Panc1 (cell line): ENCODE measurements around the gene SEC63. TPM values are rescaled to one million over a fixed set of nuclear protein-coding genes. Genes with fewer than 3 reads are reported as not detected.
"Not testable (repeated sequence)": the region's sequence is repeated elsewhere in the genome, so short reads cannot be mapped to it uniquely, and the experiment has no call there.

Source experiments
- ATAC-seq: fragments of 200-7000 bp; cut with Tn5 transposase; 2 replicates; pipeline ENCODE4 v1.9.1; 2020; ENCODE audit warnings: mild to moderate bottlenecking, moderate library complexity
- BruUV-seq: library from RNA; stranded (reverse); fragments of 400-500 nt; replicated peaks from 2 replicates; lab custom pipeline; 2021; lab: Mats Ljungman, UMichigan
- CTCF ChIA-PET: fragments of 300-600 bp; sonication (Branson Sonifier 250); formaldehyde crosslinking; loops from one replicate; lab custom pipeline; 2022; ENCODE audit warnings: antibody characterized with exemption; lab: Charles Lee
- POLR2A ChIA-PET: fragments of 300-600 bp; sonication (Branson Sonifier 250); formaldehyde crosslinking; loops from one replicate; lab custom pipeline; 2022; ENCODE audit warnings: antibody characterized with exemption; lab: Charles Lee
- DNase-seq: peaks from one replicate; pipeline ENCODE4 v3.0.0-alpha.2; 2010; ENCODE audit warnings: low read depth, low spot score
- H3K27ac ChIP-seq: 2 replicates; pipeline ENCODE4 v1.5.1; 2011; ENCODE audit warnings: mild to moderate bottlenecking, low read length, inconsistent platforms
- H3K27me3 ChIP-seq: fragments of 200-500 bp; sonication (Bioruptor generic); 2 replicates; pipeline ENCODE4 v1.6.0; 2014; ENCODE audit warnings: low read length, inconsistent platforms; ENCODE audit not compliant: control insufficient read depth, insufficient read depth
- H3K36me3 ChIP-seq: fragments of 200-500 bp; sonication (Bioruptor generic); 2 replicates; pipeline ENCODE4 v1.5.1; 2014; ENCODE audit warnings: inconsistent platforms, mild to moderate bottlenecking, low read length, moderate library complexity; ENCODE audit not compliant: control insufficient read depth, insufficient read depth
- H3K4me1 ChIP-seq: 2 replicates; pipeline ENCODE4 v1.5.1; 2011; ENCODE audit warnings: inconsistent platforms, mild to moderate bottlenecking, low read length, moderate library complexity; ENCODE audit not compliant: control insufficient read depth, insufficient read depth
- H3K4me3 ChIP-seq, 2 experiments: 2 replicates each; pipeline ENCODE4 v1.5.1; 2011 to 2012; ENCODE audit warnings: low read depth in 2 of 2, low read length in 2 of 2, mild to moderate bottlenecking in 2 of 2, inconsistent platforms in 1 of 2, moderate library complexity in 1 of 2
- H3K9me3 ChIP-seq: fragments of 200-500 bp; sonication (Bioruptor generic); 2 replicates; pipeline ENCODE4 v1.5.1; 2014; ENCODE audit warnings: low read depth, mild to moderate bottlenecking, inconsistent platforms, low read length, moderate library complexity; ENCODE audit not compliant: control insufficient read depth, insufficient read depth
- CTCF ChIP-seq: fragments of 450-650 bp; IDR thresholded peaks from 2 replicates; pipeline ENCODE4 v1.5.1; 2017; ENCODE audit warnings: mild to moderate bottlenecking
- POLR2AphosphoS5 ChIP-seq: IDR thresholded peaks from 2 replicates; pipeline ENCODE4 v1.6.1; 2012; ENCODE audit warnings: mild to moderate bottlenecking, low read depth, low read length, moderate library complexity
- REST ChIP-seq, 2 experiments: IDR thresholded peaks; 2 replicates each; pipeline ENCODE4 v1.6.1; 2011 to 2012; ENCODE audit warnings: low read depth in 2 of 2, control low read depth in 1 of 2, low read length in 1 of 2, mild to moderate bottlenecking in 1 of 2, moderate library complexity in 1 of 2; ENCODE audit not compliant: insufficient read depth in 1 of 2
- SIN3A ChIP-seq: IDR thresholded peaks from 2 replicates; pipeline ENCODE4 v1.6.1; 2012; ENCODE audit warnings: low read depth, mild to moderate bottlenecking, low read length, moderate library complexity, borderline replicate concordance; ENCODE audit not compliant: insufficient read depth
- TCF7L2 ChIP-seq: IDR thresholded peaks from 2 replicates; pipeline ENCODE4 v1.6.1; 2011; ENCODE audit warnings: mild to moderate bottlenecking, low read depth, low read length, inconsistent platforms
- in situ Hi-C: cut with HindIII; loops from 2 replicates; pipeline ENCODE4 v1.10.0; 2016; ENCODE audit warnings: low sequenced_read_pairs, low pct_unique_long_range_greater_than_20kb
- intact Hi-C: fragments of 100-400 bp; cut with micrococcal nuclease; formaldehyde crosslinking; loops from one replicate; pipeline ENCODE4 v1.10.0; 2022; ENCODE audit not compliant: unreplicated experiment
- total RNA-seq: library from RNA; stranded (reverse); gene quantifications from one replicate; pipeline ENCODE4 v1.2.1, GENCODE V29; 2021; ENCODE audit not compliant: unreplicated experiment

SEC63 gene
- total RNA-seq, 1 experiment from 2014 or later = 172 TPM

- no peak for TF ChIP-seq CTCF
- no peak for TF ChIP-seq SIN3A
- no peak for TF ChIP-seq REST (IDR thresholded peaks at IDR 0.05; ENCODE audit: insufficient read depth in 1 of 2, low read depth in 2 of 2, low read length in 1 of 2)
- no peak for TF ChIP-seq TCF7L2
- TF ChIP-seq POLR2AphosphoS5 = no peak
- Histone ChIP-seq H3K4me1 (peaks cover 27% of the 10 kb centered on the region), H3K36me3 (no peaks in the 10 kb centered on the region), H3K9me3 (no peaks in the 10 kb centered on the region), H3K4me3 (peak overlapping the region; percentile 89 to 97), H3K27me3 (no peaks in the 10 kb centered on the region), H3K27ac (peak overlapping the region; percentile 97)
- BruUV-seq = TSS peak; percentile 69
- ChIA-PET CTCF (no interaction called here), POLR2A (no interaction called here)
- no peak for ATAC-seq
- in situ Hi-C loops (no loop called here), intact Hi-C loops (no loop called here)
- no peak for DNase-seq
These were observed 1.8 kb downstream of the SEC63 start for GRCh38 chr6:107956181-107956580.

DNA sequence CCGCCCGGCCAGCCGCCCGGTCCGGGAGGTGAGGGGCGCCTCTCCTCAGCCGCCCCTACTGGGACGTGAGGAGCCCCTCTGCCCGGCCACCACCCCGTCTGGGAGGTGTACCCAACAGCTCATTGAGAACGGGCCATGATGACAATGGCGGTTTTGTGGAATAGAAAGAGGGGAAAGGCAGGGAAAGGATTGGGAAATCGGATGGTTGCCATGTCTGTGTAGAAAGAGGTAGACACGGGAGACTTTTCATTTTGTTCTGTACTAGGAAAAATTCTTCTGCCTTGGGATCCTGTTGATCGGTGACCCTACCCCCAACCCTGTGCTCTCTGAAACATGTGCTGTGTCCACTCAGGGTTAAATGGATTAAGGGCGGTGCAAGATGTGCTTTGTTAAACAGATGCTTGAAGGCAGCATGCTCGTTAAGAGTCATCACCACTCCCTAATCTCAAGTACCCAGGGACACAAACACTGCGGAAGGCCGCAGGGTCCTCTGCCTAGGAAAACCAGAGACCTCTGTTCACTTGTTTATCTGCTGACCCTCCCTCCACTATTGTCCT, 4.1 kb downstream of the SEC63 start:
- POLR2A ChIA-PET, CTCF ChIA-PET, DNase-seq, H3K9me3 ChIP-seq, intact Hi-C loops, in situ Hi-C loops, H3K27me3 ChIP-seq, ATAC-seq, BruUV-seq, H3K36me3 ChIP-seq: not testable (repeated sequence)
- Histone ChIP-seq H3K4me3 (peak overlapping the region; percentile 27 to 50), H3K27ac (peak overlapping the region; percentile 36; the same call in 1 of the 2 replicates), H3K4me1 (peaks cover 27% of the 10 kb centered on the region)

DNA sequence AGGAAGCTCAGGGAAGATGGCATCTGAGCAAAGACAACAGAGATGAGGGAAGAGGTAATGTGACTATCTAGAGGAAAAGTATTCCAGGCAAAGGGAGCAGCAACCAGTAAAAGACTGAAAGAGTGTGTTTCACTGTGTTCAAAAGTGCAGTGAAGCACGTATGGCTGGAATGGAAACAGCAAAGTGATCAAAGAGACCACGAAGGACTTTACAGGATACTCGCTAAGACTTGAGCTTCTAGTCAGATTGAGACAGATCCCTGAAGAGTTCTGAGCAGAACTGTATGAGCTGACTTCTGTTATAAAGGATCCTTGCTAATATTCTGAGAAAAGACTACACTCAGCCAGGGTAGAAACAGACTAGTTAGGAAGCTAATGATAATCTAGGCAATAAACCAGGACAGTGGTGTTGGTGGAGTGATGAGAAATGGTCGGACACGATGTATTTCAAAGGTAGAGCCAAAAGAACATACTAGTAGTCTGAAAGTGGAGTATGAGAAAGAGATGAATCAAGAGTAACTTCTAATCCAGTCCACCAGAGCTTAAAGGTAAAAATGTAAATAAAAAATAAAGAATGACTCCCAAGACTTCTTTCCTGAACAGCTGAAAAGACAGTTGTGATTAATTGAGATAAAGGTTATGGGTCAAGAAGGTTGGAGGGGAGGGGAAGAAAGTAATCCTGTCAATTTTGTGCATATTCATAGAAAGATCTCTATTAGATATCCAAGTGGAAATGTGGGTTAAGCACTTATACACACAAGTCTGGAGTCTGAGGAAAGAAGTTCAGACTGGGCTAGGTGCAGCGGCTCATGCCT, 14.2 kb downstream of the SEC63 start:
- Histone ChIP-seq H3K4me1 (peaks cover 15% of the 10 kb centered on the region), H3K27ac (no peak overlapping the region), H3K36me3 (no peaks in the 10 kb centered on the region), H3K4me3 (no peak overlapping the region), H3K27me3 (no peaks in the 10 kb centered on the region), H3K9me3 (no peaks in the 10 kb centered on the region)
- CTCF ChIA-PET = no interaction called here
- DNase-seq (no peak), ATAC-seq (no peak)
- intact Hi-C loops (no loop called here), in situ Hi-C loops (no loop called here)
- POLR2A ChIA-PET = no interaction called here
- BruUV-seq = no TSS peak
- TF ChIP-seq POLR2AphosphoS5 = no peak
- 0 out of 2 replicates have a peak, but pooled peaks have one; percentile 31 for TF ChIP-seq TCF7L2
